GM21367 (cell line): ENCODE data around the gene SDK1.

ENCODE experiments used
- ATAC-seq: cut with Tn5 transposase; IDR thresholded peaks from one replicate; pipeline ENCODE4 v1.9.1; 2021; ENCODE audit not compliant: unreplicated experiment

SDK1 gene

DNA sequence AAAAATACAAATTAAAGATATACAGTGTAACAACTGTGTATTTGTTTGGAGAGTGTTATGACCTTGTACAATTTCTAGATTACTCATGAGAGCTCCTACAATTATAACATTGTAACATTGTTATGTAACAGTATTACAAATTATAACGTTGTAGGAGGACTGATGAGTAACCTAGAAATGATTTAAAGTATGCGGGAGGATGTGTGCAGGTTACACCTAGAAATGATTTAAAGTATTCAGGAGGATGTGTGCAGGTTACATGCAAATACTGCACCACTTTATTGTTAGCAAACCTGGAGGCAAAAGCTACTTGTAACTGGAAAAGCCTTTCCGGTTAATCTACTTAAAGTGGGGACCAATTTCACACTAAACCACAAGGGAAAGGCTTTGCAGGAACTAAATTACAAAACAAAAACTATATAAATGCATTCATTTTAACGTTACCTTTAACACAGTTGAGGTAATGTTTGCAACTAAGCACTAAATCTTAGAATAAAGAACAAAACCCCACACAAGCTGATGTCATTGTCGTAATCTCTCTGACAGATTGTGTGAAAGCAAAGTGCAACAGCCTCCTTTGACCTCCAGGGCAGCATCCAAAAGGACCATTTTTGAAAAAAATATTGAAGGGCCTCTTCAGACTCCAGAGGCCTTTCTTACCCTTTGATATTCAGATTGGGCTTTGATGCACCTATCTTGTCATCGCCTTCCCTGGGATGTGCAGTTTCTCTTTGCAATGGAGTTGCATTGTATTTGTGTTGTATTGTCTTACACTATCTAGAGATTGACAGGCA is 858.9 kb downstream of the SDK1 start:
- no peak for ATAC-seq

DNA sequence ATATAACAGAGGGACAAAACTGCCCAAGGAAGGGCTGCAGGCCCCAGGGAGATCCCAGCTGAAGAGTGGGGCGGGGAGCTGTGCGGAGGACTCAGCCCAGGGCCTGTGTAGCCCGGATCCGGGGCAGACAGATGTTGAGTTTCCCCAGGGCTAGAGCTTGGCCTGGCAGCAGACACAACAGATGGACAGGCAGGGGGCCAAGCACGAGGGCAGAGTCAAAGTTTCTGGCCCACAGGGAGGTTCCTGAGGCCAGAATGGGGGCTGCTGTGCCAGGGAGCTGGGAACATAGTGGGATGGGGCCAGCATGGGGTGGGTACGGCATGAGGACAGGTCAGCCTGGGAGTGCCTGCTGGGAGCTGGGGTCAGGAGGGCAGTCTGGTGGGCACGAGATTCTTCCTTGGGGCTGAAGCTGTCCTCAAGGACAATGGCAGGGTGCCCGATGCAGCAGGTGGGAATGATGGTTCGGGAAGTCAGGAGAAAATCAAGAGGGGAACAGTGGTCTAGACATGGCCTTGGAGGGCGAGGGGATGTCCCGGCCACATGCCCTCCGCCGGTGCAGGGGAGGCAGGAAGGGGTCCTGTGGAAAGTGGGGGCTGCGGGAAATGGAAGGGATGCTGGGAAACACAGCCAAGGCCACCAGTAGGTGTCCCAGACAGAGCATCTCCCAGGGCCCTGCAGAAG is 862.0 kb downstream of the SDK1 start:
- ATAC-seq, result no peak

DNA sequence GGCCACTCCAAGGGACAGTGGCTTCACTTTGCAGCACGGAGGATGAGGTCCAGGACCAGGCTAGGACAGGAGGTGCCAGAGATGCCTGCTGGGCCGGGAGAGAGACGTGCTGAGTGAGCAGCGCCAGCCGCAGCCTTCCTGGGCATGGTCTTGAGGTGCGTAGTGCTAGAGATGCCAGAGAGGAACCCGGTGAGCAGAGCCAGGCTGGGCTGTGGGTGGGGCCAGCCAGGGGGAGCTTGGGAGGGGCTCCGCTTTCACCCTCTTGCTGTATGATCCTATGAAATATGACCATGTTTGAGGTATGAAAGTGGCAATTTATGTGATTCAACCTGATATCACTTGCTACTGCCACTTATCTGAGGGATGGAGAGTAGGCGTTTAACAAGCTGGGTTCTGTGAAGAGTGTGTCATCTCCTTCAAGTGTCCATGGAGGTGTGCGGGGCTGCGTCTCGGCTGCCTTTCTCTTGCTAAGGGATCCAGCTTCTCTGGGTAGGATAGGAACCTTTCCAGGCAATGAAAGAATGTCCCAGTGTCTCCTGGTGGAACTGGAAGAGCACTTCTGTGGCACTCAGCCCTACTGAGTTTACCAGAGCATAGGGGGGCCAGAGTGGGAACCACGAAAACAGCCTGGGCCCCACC is 862.6 kb downstream of the SDK1 start:
- no peak for ATAC-seq

DNA sequence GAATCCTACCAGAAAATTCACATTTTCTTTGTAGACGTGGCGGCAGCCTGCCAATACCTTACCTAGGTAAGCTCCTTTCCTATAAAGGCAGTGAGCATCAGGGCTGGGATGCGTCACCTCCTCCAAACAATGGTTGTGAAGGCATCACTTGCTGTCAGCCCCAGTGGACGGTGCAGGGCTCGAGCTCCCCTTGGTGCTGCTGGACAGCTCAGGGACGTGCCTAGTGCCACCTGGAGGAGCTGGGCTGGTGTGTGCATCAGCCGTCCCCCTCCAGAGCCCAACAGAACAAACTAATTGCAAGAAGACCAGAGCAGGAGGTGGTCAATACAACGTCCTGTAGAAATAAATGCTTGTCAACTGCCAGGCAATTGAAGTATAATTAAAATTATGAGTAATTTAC is 863.5 kb downstream of the SDK1 start:
- no peak for ATAC-seq

DNA sequence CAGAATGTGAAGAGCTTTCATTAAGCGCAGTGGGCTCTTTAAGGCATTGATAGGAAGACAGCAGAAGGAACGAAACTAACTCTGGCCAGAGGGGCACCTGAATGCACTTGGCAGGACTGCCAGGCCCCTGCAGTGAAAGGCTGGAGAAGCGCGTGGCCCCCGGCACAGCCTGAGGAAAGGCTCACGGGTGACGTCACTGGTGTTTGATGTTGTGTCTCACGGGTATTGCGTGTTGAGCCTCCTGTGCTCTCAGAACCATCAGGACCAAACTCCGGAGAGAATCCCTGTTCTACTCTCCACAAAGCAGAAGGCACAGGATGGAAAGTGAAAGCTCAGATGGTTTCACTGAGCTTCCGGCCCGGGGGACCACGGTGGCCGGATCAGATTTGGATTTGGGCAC is 865.3 kb downstream of the SDK1 start:
- ATAC-seq, result no peak

DNA sequence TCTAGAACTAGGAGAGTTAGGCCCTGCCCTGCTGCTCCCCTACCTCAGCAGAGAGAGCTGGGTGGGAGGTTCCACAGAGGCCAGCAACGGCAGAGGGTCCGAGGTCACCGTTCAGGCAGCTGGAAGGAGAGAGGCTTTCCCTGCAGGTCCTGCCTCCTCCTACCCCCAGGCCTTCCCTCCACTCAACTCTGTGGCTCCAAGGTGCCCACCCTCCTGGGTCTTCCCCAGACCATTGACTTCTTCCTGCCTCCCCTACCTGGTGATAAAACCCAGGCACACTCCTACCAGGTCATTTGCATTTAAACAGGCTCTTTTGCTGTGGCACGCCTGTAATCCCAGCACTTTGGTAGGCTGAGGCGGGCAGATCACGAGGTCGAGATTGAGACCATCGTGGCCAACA is 865.8 kb downstream of the SDK1 start:
- no peak for ATAC-seq

DNA sequence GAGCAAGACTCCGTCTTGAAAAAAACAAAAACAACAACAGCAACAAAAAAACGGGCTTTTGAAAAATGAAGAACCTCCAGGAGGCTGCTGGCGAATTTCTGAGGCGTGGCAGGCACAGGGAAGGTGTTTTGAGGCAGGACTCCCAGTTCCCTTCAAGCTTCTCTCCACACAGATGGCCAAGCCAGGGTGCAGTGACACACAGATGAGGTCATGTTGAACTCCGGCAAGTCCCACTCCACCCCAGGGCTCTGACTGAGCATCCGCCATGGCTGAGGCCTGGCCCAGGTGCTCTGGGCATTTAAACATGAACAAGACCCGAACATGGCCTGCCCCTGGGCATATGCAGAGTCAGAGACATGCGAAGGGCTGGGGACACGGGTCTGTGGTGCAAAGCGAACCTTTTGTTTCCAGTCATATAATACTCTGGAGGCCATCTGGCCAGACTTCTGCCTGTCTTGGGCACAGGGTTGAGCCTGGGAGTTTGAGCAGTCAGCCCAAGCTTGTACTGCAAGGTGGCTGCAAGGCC is 866.4 kb downstream of the SDK1 start:
- no peak for ATAC-seq

DNA sequence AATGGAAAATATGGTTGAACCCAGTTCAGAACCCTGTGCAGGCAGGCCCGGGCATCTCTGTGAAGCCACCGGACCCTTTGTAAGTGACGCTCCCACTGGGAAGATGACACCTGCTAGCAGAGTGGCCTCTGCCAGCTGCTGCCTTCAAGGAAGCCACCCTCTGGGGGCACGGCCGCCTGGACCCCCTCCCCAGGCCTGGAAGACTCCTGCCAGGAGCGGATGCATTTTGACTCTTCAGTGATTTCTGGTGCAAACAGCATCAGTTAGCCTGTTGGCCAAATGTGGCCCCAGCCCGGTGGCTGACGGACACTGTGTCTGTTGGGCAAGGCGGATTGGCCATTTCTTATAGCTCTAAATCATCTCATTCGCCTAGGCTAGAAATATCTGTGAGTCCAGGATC is 867.0 kb downstream of the SDK1 start:
- no peak for ATAC-seq

DNA sequence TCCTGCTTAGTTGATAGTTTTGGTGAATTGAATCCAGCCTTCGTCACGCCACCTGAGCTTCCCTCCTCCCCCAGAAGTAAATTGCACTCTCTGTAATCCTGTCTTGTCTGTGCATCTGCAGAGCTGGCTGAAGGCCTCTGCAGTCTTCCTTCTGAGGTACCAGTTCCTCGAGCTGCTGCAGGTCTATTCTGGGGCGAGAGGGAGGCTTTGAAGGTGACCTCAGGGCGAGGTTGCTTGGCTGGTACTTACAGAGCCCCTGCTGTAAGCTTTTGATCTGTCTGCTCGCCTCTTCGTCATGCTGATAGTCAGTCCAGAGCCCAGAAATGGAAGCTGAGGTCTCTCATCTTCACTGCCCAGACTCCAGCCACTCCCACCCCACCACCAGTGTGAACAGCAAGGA is 867.5 kb downstream of the SDK1 start:
- ATAC-seq, result no peak

DNA sequence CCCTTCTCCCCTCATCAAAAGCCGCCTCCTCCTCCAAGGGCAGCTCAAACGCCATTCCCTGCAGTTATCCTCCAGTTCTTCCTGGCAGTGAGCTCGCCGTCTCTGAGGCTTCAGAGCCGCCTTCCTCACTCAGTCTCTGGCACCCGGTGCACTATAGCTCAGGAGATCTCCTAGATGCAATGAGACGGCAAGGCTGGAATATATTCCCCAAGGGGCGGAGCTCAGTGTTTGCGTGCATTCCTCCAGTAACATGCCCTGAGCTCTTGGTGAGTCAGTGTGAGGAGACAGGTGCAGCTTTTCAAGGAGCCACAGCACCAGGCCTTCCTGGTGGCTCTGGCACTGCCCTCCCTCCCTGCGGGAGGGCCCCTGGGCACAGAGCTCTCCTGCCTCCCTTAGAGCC is 868.4 kb downstream of the SDK1 start:
- ATAC-seq, result no peak

DNA sequence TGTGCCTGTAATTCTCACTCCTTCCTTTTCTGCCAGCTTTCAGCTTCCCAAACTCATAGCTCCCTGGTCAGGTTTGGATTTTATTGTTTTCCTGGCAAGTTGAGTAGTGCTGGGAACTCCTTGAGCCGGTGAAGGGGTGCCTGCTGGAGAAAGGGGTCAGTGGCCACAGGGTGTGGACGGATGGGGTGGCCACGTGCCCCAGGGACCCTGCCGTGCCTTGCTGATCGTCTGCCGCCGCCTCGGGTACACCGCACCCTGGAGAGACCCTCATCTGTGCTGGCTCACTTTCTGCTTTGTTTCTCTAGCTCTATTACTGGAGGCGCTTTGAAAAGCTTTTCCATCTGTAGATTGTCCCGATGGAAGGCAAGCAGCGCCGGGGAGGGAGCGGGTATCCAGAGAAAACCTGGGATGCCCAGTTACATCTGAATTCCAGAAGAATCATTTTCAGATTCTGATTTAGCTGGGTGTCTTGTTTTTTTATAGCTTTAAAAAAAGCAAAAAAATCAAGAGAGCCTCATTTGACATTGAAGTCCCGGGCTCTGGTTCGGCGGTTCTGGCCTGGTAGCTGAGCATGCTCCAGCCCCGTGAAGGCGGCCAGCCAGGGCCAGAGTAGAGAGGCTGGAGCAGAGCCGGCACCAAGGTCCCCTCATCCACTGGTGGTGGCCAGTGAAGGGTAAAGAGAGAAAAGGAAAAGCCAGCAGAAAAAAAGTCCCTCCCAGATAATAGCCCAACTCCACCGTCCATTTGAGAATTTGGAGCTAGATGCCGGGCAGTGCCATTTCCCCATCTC is 870.1 kb downstream of the SDK1 start:
- ATAC-seq, result no peak

DNA sequence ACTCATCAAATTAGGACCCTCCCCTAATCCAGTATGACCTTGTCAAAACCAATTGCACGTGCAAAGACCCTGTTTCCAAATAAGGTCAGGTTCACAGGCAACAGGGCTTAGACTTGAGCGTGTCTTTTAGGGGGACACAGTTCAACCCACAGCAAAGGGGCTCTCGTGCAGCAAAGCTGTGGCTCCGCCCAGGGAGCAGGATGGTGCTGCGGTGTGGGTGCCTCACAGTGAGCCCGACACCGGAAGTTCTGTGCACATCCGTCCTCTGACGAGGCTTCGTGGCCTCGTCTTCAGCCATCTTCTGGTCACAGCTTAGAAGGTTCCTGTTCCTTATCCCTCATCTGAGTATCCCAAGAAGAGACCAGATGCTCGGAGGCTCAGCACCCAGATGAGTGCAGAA is 871.8 kb downstream of the SDK1 start:
- no peak for ATAC-seq

DNA sequence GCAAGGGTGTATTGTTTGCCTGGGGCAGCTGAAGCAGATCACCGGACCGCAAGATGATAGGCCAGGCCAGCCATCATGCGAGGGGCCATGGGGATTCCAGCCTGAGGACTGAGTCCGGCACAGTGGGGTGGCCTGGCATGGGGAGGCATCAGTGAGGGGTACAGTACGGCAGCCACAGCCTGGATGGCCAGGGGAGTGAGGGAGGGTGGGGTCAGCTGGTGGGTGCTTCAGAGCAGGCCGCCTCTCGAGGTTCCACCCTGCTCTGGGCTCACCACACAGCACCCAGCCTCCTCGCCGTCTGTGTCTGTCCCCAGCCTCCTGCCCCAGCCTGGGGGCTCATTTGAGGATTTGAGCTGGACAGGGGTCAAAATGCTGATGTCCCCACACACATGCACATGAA is 872.6 kb downstream of the SDK1 start:
- no peak for ATAC-seq

DNA sequence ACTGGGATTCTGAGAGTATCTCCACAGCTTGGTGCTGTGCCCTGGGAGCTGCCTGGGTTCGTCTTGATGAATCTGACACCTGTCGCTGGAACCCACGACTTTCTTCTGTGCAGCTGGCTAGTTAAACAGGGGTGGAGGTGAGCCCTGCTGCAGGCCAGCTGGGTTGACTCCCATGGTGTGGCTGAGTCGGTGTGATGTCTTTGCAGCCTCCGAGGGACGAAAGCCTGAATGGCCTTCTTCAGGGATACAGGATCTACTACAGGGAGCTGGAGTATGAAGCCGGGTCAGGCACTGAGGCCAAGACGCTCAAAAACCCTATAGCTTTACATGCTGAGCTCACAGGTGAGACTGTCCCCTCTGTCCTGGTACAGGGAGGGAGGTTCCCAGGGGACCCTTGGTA is 873.0 kb downstream of the SDK1 start:
- no peak for ATAC-seq

DNA sequence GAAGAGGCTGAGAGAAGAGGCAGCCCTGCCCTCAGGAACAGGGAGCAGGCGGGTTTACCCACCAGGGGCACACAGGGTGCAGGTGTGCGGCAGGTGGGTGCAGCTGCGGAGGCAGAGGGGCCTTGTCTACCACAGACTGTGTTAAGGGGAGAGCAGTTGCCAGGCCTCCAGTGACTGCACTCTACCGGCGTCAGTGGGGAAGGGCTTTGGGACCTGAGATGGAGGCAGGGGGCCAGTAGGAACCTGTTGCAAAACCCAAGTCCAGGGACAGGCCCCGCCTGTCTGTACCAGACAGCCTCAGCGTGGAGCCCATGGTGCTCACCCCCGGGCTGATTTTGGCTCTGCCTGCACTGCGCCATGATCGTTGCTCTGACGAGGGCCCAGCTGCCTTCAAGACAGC is 873.4 kb downstream of the SDK1 start:
- no peak for ATAC-seq

DNA sequence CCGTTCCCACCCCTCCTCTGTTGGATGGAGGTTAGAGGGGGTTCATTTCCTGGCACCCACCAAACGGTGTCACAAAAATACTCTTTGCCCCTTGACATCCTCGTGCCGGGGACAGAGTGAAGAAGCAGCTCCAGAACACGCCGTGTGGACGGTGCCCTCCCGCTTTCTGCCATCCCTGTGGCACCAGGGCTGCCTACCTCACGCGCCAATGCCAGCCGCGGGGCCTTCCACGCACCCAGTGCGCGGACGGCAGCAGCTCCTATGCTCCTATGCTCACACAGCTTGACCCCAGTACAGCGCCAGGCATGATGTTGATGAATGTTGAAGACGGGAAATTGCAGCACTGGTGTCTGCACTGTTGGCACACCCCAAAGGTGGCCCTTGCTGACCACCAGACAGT is 873.8 kb downstream of the SDK1 start:
- no peak for ATAC-seq

DNA sequence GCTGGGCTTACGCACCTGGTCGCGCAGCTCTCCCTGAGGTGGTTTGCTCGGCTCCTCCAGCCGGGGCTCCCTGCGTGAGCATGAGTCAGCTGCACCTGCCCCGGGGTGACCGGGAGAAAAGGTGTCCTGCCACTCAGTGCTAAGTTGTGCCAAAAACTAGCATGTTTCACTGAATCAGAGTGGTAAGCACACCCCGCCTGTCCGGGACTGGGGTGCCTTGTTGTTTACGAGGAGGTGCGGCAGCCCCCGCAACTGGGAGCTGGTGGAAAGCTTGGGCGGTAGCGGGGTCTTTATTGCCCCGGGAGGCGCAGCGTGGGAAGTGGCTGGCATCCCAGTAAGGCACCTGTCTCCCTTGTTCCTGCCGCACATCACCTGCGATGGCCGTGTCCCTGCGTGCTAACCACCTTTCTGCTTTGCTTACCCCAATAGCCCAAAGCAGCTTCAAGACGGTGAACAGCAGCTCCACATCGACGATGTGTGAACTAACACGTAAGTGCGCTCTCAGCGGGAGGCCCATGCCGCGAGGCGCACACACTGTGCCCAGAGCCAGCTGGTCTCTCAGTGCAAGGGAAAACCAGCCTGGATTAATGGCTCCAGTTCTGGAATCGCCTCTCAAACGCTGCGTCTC is 874.4 kb downstream of the SDK1 start:
- no peak for ATAC-seq

DNA sequence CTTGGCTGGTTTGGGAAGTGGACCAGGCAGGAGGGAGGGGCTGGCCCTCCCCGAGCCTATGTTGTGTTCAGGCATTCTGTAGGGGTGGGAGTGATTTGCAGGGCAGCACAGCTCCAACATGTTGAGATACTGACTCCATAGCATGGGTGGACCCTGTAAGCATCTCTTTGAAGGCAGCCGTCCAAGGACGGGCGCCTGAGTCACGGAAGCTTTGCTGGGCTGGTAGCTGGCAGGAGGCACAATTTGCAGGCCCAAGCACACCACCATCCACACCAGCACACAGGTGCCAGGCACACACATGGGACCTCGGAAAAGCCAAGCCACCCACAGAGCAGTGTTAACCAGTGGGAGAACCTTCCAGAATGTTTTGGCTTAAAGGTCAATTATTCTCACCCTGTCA is 875.9 kb downstream of the SDK1 start:
- ATAC-seq, result no peak

DNA sequence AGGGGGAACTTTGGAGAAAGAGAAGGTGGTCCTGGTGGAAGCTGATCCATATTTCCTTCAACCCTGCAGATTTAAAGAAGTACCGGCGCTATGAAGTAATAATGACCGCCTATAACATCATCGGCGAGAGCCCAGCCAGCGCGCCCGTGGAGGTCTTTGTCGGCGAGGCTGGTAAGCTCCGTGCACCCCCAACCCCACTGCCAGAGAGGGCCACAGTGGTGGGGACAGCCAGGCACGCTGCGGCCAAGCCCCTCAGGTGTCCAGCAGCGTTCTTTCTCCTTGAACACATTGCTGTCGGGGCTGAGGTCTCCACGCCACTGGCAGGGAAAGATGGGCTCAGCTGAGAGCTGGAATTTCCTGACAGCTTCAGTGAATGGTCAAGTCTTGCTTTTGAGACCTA is 877.4 kb downstream of the SDK1 start:
- no peak for ATAC-seq

DNA sequence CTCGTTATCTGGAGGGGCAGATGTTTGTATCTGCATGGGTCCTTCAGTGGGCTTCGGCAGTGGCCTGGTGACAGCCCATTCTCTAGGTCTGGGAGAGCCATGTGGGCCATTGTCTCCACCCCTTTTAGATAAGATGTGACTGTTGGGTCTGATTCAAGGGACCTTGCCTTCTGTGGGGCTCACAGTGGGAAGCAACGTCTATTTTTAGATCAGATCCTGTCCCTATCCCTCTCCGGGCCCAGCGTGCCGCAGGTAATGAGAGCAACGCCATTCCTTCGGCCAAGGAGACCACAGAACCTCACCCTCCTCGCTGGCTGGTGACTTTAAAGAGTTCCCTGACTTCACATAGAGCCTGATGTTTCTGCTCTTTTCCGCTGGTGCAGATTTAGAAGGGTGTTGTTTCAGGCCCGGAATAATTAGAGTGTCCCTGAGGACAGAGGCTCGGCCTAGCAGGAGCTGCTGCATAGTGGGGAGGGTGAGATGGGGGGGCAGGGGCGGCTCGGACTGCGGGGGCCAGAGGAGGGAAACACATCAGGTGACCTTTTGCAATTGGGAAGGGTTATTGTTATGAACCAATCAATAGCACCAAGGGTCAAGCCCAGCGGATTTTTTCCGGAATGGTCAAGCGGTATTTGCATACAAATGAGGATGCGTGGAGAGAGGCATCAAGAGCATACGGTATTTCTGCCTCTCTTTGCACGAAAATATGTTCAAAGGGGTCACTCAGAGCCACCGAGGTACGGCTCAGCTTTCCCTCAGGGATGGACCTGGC is 878.0 kb downstream of the SDK1 start:
- no peak for ATAC-seq
